Measurements from ENCODE around the gene DTNB.

DNA sequence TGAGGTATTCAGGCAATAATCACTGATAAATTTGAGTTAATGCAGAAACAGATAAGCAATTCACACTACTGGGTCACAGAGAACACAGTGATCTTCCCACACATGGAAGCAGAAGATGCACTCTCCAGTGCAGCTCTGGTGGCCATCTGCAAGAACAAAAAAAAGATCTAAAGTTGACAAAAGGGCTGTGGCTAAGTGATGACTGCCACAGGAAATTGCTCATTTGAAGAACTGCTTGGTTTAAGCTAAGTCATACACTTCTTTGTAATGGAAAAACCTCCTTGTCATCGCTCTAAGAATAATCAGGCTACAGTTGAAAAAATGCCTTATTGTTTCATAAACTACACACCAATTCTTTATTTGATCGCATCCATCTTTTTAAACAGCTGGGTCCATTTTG is 115.1 kb downstream of the DTNB start:
- TF ChIP-seq, protein P1, sequence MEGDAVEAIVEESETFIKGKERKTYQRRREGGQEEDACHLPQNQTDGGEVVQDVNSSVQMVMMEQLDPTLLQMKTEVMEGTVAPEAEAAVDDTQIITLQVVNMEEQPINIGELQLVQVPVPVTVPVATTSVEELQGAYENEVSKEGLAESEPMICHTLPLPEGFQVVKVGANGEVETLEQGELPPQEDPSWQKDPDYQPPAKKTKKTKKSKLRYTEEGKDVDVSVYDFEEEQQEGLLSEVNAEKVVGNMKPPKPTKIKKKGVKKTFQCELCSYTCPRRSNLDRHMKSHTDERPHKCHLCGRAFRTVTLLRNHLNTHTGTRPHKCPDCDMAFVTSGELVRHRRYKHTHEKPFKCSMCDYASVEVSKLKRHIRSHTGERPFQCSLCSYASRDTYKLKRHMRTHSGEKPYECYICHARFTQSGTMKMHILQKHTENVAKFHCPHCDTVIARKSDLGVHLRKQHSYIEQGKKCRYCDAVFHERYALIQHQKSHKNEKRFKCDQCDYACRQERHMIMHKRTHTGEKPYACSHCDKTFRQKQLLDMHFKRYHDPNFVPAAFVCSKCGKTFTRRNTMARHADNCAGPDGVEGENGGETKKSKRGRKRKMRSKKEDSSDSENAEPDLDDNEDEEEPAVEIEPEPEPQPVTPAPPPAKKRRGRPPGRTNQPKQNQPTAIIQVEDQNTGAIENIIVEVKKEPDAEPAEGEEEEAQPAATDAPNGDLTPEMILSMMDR (IDR thresholded peaks at IDR 0.05): no peak
- no peak for TF ChIP-seq POLR2A (IDR thresholded peaks at IDR 0.05; ENCODE audit: low read depth)
- TF ChIP-seq EP300 (IDR thresholded peaks at IDR 0.05): no peak

All from esophagus muscularis mucosa (tissue), 4 donors.